ENCODE measurements around the gene CLINT1. TPM values are rescaled to one million over a fixed set of nuclear protein-coding genes. Genes with fewer than 3 reads are reported as not detected.

The CLINT1 gene
- total RNA-seq, 1 experiment from 2014 or later: 69.2 TPM

GRCh38 chr5:157741131-157741530, 117.8 kb downstream of the CLINT1 start (continued):
- TF ChIP-seq CBX3 (IDR thresholded peaks at IDR 0.05; ENCODE audit: low read depth): no peak

DNA sequence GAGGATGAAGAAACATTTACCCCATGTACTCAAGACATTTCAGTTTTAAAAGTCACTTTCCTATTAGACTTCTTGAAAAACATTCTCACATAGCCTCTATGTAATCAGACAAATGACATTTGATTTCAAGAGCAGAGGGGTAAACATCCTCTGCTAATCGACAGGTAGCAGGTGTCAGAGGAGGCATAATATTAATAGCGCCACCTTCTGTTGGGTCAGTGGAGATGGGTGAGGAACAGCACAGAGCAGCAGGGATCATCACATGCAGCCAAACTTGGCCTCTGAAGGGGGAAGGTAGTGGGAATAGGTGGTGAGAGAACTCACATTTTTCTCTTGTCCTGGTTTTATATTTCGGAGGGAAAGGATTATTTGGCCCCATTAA, 118.7 kb downstream of the CLINT1 start:
- Histone ChIP-seq H3K4me1 (ENCODE audit: control insufficient read depth in 1 of 2, insufficient read depth in 2 of 2, low read length in 2 of 2) (peaks cover 8 to 24% of the 10 kb centered on the region in 2 experiments; a peak in 2 of 4 replicates), H3K9me3 (ENCODE audit: control insufficient read depth in 1 of 2, insufficient read depth in 1 of 2, low read depth in 1 of 2, low read length in 2 of 2) (no peaks in the 10 kb centered on the region), H2AFZ (ENCODE audit: low read depth, low read length, poor library complexity, severe bottlenecking) (no peak overlapping the region), H3K79me2 (ENCODE audit: insufficient read depth, low read length) (no peaks in the 10 kb centered on the region), H3K27ac (ENCODE audit: low read depth, low read length) (no peak overlapping the region), H4K20me1 (ENCODE audit: insufficient read depth) (no peaks in the 10 kb centered on the region), H3K27me3 (ENCODE audit: insufficient read depth, low read length) (no peaks in the 10 kb centered on the region), H3K36me3 (ENCODE audit: control insufficient read depth in 1 of 2, insufficient read depth in 2 of 2, low read length in 2 of 2) (peaks cover 16 to 22% of the 10 kb centered on the region in 2 experiments; a peak in 3 of 4 replicates), H3K9me2 (ENCODE audit: insufficient read depth) (no peaks in the 10 kb centered on the region), H3K4me3 (replicated peaks in 1 of 2; ENCODE audit: low read depth in 1 of 2, low read length in 2 of 2) (no peak overlapping the region), H3K9ac (ENCODE audit: low read length) (no peak overlapping the region), H3K4me2 (ENCODE audit: low read length) (no peak overlapping the region)
- TF ChIP-seq POLR2AphosphoS5 (IDR thresholded peaks at IDR 0.05; ENCODE audit: low read depth, low read length) (no peak; the same call in 1 of the 2 replicates), ATF3 (IDR thresholded peaks at IDR 0.05) (no peak), ZFX (IDR thresholded peaks at IDR 0.05) (no peak), TCF7L2 (IDR thresholded peaks at IDR 0.05; ENCODE audit: borderline replicate concordance, extremely low read depth, insufficient read depth, insufficient read length) (no peak), POLR2A (IDR thresholded peaks at IDR 0.05; ENCODE audit: borderline replicate concordance, extremely low read depth, insufficient read depth, insufficient read length) (no peak), MAX (IDR thresholded peaks at IDR 0.05) (no peak), SP1 (IDR thresholded peaks at IDR 0.05; ENCODE audit: low read depth) (no peak), RAD21 (IDR thresholded peaks at IDR 0.05; ENCODE audit: low read depth) (peak; percentile 67), SIN3A (IDR thresholded peaks at IDR 0.05; ENCODE audit: low read depth) (no peak), CEBPB (IDR thresholded peaks at IDR 0.05; ENCODE audit: low read depth) (no peak)
- TF ChIP-seq, protein P1, sequence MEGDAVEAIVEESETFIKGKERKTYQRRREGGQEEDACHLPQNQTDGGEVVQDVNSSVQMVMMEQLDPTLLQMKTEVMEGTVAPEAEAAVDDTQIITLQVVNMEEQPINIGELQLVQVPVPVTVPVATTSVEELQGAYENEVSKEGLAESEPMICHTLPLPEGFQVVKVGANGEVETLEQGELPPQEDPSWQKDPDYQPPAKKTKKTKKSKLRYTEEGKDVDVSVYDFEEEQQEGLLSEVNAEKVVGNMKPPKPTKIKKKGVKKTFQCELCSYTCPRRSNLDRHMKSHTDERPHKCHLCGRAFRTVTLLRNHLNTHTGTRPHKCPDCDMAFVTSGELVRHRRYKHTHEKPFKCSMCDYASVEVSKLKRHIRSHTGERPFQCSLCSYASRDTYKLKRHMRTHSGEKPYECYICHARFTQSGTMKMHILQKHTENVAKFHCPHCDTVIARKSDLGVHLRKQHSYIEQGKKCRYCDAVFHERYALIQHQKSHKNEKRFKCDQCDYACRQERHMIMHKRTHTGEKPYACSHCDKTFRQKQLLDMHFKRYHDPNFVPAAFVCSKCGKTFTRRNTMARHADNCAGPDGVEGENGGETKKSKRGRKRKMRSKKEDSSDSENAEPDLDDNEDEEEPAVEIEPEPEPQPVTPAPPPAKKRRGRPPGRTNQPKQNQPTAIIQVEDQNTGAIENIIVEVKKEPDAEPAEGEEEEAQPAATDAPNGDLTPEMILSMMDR (IDR thresholded peaks at IDR 0.05 in 2 of 3, conservative IDR thresholded peaks at IDR 0.05 in 1 of 3; ENCODE audit: borderline replicate concordance in 1 of 3, insufficient read depth in 1 of 3, low read depth in 2 of 3, low read length in 2 of 3): peak; percentile 64 to 82 (median 68)
- intact Hi-C loops (cut with micrococcal nuclease): loop anchor here (1.0 to 10.0 kb wide), 5 partner anchors 71 to 595 kb away; partner anchors contain the start of genes ADAM19 and MED7
- ATAC-seq: peak; percentile 54
- RAD21 ChIA-PET (ENCODE audit: low non-redundant PET in 1 of 2, low total read pairs in 2 of 2, uncharacterized antibody in 2 of 2, unreplicated experiment in 2 of 2): no interaction called here
- DNase-seq (ENCODE audit: low read depth, low spot score): peak; percentile 19
- TSS peak; percentile 10 for BruUV-seq (replicated peaks)
- POLR2A ChIA-PET: no interaction called here
- CTCF ChIA-PET: no interaction called here

Data from HCT116 (cell line).